GM12801 (cell line): ENCODE measurements around the gene SHPK.

Source experiments
- CTCF ChIP-seq: IDR thresholded peaks from one replicate; pipeline ENCODE4 v1.5.1; 2011; ENCODE audit warnings: control low read depth; ENCODE audit not compliant: insufficient read length; ENCODE audit errors: extremely low read depth

SHPK gene

GRCh38 chr17:3658784-3659449 lies 22.9 kb upstream of the SHPK start:
- no peak for TF ChIP-seq CTCF

DNA sequence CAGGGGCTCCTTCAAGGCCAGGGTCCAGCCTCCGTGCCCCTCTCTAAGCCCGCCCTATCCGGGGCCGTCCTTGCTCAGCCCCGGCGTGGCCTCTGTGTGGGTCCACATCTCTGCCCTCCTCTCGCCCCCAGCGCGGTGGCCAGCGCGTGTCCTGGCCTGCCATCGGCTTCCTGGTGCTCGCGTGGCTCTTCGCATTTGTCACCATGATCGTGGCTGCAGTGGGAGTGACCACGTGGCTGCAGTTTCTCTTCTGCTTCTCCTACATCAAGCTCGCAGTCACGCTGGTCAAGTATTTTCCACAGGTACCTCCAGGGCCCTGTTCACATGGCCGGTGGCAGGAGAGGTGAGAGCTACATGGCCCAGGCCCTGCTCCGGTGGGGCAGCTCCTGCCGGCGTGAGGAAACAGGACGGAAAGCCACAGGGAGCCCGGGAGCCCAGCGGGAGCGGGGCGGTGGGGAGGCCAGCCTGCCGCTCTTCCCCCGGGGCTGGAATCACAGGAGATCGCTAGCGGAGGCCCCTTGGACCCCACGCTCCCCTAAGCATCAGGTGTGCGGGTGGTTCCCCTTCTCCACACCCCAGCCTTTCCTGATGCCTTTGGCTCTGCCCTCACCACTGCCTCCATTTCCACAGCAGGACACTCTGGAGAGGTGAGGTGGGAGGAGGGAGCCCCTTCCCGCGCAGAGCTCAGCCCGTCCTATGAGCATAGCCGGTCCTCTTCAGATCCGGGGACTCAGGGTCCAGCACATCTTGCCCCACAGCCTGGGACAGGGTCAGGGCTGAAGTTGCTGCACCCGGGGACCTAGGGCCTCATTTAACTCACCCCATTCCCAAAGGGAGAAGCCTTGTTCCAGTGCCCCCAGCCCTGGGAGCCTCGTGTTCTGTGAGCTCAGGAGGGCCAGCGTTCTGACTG lies 22.1 kb upstream of the SHPK start:
- TF ChIP-seq CTCF, result no peak

DNA sequence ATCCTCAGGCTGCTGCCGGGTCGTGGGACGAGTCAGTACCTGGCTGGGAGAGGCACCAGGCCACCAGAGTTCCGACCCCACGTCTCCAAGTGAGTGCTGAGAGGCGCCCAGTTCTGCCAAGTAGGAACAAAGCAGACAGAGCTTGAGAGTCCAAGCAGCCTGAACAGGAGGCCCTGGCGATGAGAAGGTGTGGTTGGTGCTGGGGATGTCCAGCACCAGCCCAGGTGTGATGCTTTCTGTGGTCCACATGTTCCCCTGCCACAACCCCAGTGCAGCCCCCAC lies 21.5 kb upstream of the SHPK start:
- no peak for TF ChIP-seq CTCF

GRCh38 chr17:3656755-3657587 lies 20.9 kb upstream of the SHPK start:
- no peak for TF ChIP-seq CTCF

DNA sequence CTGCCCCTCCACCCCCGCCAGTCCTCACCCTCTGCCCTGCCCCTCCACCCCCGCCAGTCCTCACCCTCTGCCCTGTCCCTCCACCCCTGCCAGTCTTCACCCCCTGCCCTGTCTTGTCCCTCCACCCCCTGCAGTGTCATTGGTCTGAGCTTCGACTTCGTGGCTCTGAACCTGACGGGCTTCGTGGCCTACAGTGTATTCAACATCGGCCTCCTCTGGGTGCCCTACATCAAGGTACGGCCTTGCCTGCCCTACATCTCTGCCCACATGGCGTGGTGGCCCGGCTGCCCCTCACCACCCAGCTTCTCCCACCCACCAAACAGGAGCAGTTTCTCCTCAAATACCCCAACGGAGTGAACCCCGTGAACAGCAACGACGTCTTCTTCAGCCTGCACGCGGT lies 20.3 kb upstream of the SHPK start:
- TF ChIP-seq CTCF, result no peak

DNA sequence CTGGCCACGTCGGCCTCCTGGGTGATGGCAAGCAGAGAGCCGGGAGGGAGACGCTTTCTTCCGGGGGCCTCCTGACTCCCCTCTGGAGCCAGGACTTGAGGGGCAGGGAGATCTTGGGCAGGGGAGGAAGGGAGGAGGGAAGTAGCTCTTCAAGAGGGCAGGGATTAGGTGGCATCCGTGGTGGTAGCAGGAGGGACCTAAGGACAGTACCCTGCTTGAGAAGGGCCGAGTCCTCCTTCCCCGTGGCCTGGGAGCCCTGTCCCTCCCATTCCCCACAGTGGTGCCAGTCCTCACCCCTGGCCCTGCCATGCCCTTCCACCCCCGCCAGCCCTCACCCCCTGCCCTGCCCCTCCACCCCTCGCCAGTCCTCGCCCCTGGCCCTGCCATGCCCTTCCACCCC lies 19.7 kb upstream of the SHPK start:
- TF ChIP-seq CTCF, result no peak
